Fibroblast of peridontal ligament (primary cell): ENCODE measurements around the gene DYNLT5.
"Not testable (repeated sequence)": the region's sequence is repeated elsewhere in the genome, so short reads cannot be mapped to it uniquely, and the experiment has no call there.

Experiments used
- DNase-seq: peaks from one replicate; pipeline ENCODE4 v3.0.0-alpha.2; 2010; ENCODE audit errors: extremely low read depth

The DYNLT5 gene

DNA sequence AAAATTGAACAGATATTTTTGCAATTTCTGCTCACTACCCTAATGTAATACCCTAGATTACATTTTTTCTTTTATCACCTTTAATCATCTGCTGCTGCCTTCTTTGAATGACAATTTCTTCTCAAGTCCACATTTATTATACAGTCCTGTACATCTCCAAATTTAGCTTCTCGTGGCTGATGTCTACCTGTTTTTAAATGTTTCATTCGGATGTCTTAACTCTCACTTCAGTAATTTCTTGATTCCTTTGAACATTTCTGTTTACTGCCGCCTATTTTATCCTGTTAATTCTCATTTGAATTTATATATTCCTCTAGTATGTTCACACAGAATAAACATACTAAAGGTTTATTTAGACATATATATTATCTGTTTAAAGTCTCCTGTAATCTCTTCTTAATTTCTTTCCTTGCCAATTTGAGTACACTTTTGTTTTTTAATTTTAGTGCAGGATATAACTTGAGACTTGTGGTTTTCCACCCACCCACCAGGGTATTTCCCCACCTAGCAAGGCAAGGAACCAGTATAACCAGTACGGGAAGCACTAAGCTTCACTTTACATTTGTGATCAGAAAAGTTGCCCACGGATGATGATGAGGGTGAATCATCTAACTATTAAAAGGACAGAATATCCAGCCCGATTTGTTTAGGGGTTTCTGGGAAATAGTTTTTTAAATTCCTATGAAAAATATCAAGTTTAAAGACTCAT is 36.1 kb downstream of the DYNLT5 start:
- DNase-seq = no peak

DNA sequence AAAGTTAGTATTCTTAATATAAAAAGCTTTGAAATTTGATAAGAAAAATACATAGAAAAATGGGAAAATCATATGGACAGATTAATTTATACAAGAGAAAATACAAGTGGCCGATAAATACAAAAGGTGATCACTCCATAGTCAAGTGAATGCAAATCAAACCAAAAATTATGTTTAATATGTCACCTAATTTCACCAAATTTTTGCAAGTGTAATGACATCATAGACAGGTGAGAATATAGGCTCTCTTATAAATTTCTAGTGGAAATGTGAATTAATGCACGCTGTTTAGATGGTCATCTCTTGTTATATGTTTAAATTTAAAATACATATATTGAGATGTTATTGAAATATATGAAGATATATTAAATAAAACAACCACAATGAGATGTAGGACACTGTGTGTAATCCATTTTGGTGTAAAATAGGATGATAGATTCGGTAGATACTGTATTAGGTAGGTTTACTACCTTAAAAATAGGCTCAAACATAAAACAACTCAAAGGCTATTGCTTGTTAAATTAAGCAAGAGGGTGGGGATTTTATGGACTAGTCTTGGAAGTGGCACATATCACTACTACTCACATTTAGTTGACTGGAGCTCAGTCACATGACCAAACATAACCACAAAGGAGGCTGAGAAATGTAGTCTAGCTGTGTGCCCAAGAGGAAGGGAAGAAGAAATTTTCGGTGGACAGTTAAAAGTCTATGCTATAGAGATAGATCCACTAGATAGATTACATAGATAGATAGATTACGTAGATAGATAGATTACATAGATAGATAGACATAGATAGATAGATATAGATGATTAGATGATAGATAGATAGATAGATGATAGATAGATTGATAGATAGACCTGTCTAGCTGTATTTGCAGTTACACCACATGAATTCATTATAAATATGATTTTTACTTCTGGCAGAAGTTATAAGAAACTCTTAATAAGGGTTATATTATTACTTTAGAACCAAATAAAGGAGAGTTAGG is 39.7 kb downstream of the DYNLT5 start:
- DNase-seq = no peak

DNA sequence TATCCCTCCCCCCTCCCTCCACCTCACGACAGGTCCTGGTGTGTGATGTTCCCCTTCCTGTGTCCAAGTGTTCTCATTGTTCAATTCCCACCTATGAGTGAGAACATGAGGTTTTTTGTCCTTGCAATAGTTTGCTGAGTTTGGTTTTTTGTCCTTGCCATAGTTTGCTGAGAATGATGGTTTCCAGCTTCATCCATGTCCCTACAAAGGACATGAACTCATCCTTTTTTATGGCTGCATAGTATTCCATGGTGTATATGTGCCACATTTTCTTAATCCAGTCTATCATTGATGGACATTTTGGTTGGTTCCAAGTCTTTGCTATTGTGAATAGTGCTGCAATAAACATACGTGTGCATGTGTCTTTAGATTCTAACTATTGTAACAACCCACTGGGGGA is 43.6 kb downstream of the DYNLT5 start:
- not testable (repeated sequence) for DNase-seq

DNA sequence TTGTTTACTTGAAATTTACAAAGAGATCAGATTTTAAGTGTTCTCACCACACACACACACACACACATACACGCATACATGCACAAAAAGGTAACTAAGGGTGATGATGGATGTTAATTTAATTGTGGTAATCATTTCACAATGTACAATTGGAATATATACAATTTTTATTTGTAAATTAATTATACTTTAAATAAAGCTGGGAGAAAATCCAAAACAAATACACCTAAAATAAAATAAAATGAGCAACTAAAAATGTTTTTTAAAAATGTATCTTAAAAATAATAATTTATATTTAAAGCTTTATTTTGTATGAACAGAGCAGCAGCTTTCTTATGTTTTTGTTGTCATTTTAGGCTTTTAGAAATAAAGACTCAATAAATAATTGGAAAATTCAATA is 57.0 kb downstream of the DYNLT5 start:
- no peak for DNase-seq

DNA sequence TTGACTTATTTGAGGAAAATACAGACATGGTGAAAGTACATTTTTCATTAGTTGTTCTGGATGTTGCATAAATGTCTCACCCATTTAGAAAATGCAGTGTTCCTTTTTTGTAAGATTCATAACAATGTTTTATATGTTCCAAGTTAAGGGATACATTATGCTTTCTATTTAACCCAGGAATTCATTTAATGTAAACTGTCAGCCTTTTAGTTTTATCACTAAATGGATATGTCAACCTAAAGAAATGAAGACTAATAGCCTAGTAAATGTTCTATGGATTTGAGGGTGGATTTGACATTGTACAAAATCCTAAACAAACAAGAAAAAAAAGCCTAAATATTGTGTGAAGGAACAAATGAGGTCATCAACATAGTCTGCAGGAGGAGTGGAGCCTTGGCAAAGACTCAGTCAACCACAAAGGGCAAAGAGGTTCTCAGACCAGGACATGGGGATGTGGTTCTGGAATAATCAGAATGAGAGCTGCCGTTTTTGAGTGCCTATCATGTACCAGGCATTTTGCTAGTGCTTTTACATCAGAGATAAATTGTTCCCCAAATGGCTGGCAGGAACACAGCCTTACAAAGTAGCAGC is 57.6 kb downstream of the DYNLT5 start:
- DNase-seq = peak; percentile 63

DNA sequence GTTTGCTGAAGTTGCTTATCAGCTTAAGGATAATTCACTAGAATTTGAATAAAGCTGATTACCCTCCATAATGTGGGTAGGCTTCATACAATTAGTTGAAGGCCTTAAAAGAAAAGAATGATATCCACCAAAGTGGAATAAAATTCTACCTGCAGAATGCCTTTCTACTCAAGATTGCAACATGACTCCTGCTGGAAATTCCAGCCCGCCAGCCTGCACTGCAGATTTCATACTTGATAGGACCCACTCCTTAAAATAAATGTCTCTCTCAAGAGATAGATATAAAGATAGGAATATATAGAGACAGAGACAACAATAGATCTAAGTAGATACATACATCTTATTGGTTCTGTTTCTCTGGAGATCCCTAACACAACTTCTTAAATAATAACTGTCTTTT is 72.5 kb downstream of the DYNLT5 start:
- no peak for DNase-seq
